NCI-H524 (cell line): ENCODE measurements around the gene CKAP5.

ENCODE experiments used
- DNase-seq, 2 experiments: peaks; one replicate each; lab custom pipeline; 2025; lab: John Stamatoyannopoulos, UW

The CKAP5 gene

DNA sequence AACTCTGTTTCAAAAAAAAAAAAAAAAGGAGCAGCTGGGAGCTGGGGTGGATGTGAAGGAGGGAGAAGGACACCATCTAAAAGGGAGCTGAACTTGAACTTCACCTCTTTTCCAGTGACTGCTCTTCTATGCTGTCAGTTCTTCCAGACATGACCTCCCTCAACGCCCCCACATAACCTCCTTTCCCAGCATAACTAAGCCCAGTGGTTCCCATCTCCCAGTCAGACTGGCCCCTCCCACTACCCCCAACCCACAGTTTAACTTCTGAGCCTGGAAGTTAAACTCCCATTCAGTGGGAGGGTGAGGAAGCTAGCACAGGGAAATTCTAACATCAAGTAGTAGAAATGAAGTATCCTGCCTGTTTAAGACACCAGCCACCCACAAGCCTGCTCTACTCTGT, 147.5 kb downstream of the CKAP5 start:
- DNase-seq: no peak

DNA sequence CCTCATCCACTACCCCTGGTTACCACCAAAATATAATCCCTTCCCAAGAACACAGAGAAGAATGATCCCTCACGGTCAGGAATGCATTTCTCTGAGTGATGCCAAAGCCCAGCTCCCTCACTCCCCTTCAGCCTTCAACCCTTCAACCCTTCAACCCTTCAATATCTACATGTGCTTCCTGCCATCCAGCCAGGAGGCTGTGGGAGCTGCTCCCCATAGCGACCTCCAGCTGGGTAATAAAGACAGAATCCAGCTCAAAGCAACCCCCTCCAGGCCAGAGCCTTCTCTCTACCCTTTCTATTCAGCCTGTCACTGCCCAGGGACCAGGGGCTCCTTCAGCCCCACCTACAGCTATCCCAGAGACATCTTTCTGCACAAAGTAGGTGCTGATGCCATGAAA, 148.4 kb downstream of the CKAP5 start:
- DNase-seq: no peak

DNA sequence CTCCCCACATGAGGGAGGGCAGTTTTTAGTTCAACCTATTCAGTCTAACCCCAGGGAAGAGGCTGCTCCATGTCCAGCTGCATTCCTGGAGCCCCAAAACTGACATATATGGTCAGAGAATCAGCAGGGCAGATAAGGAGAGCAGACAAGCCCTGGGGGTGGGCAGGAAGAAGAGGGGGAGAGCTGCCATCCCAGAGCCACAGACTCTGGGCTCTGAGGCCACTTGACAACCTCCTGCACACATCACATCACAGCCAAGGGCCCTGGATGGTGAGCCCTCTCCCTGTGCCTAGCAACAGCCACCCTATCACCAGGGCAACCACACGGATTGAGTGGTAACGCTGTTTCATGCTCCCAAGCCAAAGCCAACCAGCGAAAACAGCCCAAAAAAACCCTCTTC, 148.8 kb downstream of the CKAP5 start:
- no peak for DNase-seq

DNA sequence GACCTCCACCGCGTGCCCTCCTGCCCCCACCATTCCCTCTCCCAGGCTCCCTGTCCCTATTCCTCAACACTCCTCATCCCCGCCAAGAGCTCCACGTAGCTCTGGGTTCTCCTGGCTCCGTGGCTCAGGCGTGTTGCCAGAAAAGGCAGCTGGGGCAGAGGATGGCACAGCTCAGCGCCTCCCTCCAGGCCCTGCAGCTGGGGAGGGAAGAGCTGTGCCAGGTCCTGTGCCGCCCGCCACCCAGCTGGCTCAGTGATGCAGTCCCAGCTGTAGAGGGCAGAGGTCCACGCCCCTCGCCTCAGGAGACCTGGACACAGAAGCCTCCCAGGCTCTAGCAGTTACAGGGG, 149.9 kb downstream of the CKAP5 start:
- no peak for DNase-seq

DNA sequence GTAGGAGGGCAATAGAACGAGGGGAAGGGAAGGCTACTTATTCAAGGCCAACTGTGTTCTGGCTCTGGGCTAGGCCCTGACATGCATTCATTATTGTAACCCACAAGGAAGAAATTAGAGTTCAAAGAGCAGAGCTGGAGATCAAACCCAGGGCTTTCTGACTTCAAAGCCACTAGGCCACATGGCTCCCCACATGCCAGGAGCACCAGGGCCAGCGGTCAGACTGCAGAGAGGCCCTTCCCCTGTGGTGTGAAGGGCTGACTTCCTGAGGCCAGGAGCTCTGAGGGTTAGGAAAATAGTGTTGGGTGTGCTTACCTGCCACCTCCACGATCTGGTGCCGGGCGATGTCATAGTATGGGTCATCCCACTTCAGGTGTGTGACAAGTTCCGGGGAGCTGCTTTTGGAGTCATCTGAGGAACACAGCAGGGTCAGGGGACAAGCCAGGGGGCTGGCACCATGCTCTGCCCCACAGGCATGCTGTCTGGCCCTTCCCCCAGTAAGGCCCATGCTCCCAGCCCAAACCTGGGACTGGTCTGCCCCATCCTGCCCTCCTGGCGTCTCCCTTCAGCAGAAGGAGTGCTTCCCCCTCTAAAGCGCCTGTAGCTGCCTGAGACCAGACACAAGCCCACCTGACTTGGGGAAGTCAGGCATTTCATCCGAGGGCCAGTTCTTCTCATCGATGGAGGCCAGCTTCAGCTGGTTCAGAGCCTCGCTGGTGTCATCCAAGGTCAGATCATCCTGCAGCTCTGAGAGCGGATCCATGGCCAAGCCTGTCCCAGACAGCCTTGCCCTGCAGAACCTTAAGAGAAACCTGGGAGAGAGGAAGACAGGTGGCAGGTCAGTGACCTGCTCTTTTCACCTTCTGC, 150.5 kb downstream of the CKAP5 start:
- no peak for DNase-seq

DNA sequence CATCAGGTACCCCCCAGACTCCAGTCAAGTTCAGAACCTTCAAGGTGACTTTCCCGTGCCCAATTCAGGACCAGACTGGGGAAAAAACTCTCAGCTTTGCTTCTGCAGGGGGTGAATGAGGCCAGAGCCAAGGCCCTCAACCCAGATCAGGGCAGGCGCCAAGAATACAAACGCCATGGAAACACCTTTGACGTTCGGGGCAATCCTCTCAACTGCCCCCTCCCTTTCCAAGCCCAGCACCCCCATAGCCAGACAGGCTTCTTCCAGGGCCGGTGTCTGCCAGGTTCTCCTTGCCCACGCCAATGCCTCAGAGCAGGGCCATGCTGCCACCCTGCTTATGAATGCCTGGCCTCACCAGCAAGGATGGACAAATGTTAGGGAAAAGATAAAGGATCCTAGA, 151.5 kb downstream of the CKAP5 start:
- no peak for DNase-seq

DNA sequence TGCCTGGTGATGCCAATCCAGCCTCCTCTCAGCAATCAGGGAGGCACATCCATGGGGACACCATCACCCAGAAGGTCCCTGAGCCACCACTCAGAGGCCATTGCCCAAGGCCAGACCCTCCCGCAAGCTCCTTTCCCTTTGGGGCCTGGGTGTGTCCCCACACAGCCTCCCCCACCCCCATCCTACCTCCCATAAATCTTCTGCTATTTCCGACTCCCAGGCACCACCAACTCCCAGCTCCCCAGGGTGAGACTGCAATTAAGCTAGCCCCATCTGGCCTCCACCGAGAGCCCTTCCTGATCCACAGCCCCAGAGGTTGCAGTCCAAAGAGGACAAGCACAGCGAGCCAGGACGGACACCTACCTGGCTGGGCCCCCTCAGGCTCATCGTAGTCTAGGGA, 152.0 kb downstream of the CKAP5 start:
- DNase-seq: no peak

DNA sequence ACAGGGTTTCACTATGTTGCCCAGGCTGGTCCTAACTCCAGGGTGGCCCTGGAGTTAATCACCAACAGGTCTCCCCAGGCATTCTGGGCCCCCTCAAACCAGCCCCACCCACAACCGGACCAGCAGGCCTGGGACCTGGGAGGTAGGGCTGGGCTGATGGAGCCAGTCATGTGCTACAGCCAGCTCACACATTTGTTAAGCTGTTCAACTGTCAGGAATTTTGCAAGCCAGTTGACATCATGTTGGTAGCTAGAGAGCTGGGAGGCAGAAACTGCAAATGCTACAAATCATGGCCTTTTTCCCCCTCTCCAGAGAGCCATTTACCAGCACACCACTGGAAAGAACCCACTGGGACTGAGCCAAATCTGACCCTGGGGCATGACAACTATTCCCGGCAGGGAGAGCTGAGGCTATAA, 152.5 kb downstream of the CKAP5 start:
- DNase-seq: no peak
